ENCODE measurements around the gene CAPN13.

- TF ChIP-seq REST (IDR thresholded peaks at IDR 0.05; ENCODE audit: insufficient read depth in 1 of 2, low read depth in 2 of 2, low read length in 2 of 2) = no peak
- TF ChIP-seq POLR2AphosphoS5 (IDR thresholded peaks at IDR 0.05; ENCODE audit: low read depth, low read length) = no peak
- no peak for TF ChIP-seq SIN3A (IDR thresholded peaks at IDR 0.05; ENCODE audit: borderline replicate concordance, insufficient read depth, low read length)
Observed at GRCh38 chr2:30780776-30781330, 26.4 kb downstream of the CAPN13 start.

Measured in PFSK-1 (cell line).